Measurements from ENCODE around the gene ZNF576. TPM values are rescaled to one million over a fixed set of nuclear protein-coding genes. Genes with fewer than 3 reads are reported as not detected.

ZNF576 gene
- polyA plus RNA-seq, 1 donor from 2014 or later: 11.9 TPM

DNA sequence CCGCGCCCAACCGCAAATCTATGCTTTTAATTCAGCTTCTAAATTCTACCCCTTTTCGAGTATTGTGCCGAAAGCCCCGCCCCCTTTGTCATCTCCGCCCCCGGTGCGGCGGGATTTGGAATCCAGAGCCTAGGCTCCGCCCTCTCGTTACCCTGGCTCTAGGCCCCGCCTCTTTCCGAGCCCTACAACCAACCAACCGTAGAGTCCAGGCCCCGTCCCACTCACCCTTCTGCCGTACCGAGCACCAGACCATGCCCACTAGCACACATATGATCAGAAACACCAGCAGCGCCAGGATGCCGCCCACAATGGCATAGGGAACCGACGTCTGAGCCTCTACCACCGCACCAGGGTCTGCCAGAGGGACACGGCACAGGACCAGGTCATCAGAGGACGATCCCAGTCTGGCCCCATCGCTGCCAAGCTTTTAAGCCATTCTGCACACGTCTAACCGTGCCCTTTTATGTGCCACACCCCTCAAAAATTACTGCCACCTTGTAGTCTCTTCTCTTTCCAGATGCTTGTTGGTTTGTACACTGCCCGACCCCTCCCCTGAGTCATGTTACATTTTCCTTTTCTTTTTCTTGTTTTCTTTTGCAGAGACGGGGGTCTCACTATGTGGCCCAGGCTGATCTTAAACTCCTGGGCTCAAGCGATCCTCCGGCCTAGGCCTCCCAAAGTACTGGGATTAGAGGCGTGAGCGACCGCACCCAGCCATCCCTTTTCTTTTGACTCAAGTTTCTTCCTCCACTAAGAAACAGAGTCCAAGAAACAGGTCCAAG is 27.7 kb downstream of the ZNF576 start:
- Histone ChIP-seq H3K36me3 (ENCODE audit: insufficient read depth, low read length) (no peaks in the 10 kb centered on the region), H3K27ac (ENCODE audit: low read length) (no peak overlapping the region)

DNA sequence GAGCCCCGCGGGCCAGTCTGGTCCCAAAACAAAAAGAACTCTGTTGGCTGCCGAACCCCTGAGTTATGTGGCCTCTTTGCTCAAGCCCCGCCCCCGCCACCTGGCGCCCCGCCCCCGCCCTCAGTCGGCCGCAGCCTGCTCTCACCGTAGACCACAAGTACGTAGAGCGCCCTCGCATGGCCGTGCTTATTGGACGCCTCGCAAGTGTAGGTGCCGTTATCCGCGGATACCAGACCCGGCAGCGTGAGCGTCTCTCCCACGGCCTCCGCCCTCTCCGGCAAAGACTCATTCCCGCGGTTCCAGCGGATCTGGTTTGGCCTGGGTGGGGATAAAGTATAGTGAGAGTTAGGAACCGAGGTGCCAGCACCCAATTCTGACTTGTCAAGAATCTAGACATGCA is 28.5 kb downstream of the ZNF576 start:
- Histone ChIP-seq H3K36me3 (ENCODE audit: insufficient read depth, low read length) (no peaks in the 10 kb centered on the region), H3K4me2 (ENCODE audit: low read length) (no peak overlapping the region)

More for the DNA sequence above, 27.7 kb downstream of the ZNF576 start:
- peaks cover 11% of the 10 kb centered on the region for H3K79me2 ChIP-seq (replicated peaks; ENCODE audit: insufficient read depth, low read length)
- TF ChIP-seq EP300 (conservative IDR thresholded peaks at IDR 0.05; ENCODE audit: poor library complexity, severe bottlenecking) (no peak), POLR2AphosphoS5 (IDR thresholded peaks at IDR 0.05) (no peak)
- H3K4me3 ChIP-seq (ENCODE audit: low read length): no peak overlapping the region
- H2AFZ ChIP-seq (ENCODE audit: low read depth, low read length): no peak overlapping the region
- H3K27me3 ChIP-seq (ENCODE audit: insufficient read depth, low read depth, low read length): no peaks in the 10 kb centered on the region
- no peak overlapping the region for H3K4me2 ChIP-seq (ENCODE audit: low read length)
- H3K9me3 ChIP-seq (ENCODE audit: low read length): no peaks in the 10 kb centered on the region
- no peaks in the 10 kb centered on the region for H3K9me2 ChIP-seq (ENCODE audit: insufficient read depth, low read length)
- H3K9ac ChIP-seq (ENCODE audit: low read length): no peak overlapping the region
- H3F3A ChIP-seq (ENCODE audit: insufficient read depth, low read length, poor library complexity, severe bottlenecking): peaks cover 9% of the 10 kb centered on the region
- H4K20me1 ChIP-seq (ENCODE audit: insufficient read depth): no peaks in the 10 kb centered on the region

More for the DNA sequence above, 28.5 kb downstream of the ZNF576 start:
- Histone ChIP-seq H3K9me2 (ENCODE audit: insufficient read depth, low read length) (no peaks in the 10 kb centered on the region), H4K20me1 (ENCODE audit: insufficient read depth) (no peaks in the 10 kb centered on the region), H3K27ac (ENCODE audit: low read length) (no peak overlapping the region), H2AFZ (ENCODE audit: low read depth, low read length) (no peak overlapping the region), H3K9ac (ENCODE audit: low read length) (no peak overlapping the region), H3K79me2 (replicated peaks; ENCODE audit: insufficient read depth, low read length) (peaks cover 17% of the 10 kb centered on the region), H3K9me3 (ENCODE audit: low read length) (no peaks in the 10 kb centered on the region), H3K4me3 (ENCODE audit: low read length) (no peak overlapping the region), H3F3A (ENCODE audit: insufficient read depth, low read length, poor library complexity, severe bottlenecking) (peaks cover 9% of the 10 kb centered on the region), H3K27me3 (ENCODE audit: insufficient read depth, low read depth, low read length) (no peaks in the 10 kb centered on the region)
- no peak for TF ChIP-seq POLR2AphosphoS5 (IDR thresholded peaks at IDR 0.05)
- TF ChIP-seq SMC3 (conservative IDR thresholded peaks at IDR 0.05; ENCODE audit: poor library complexity): no peak
- no peak for TF ChIP-seq EP300 (conservative IDR thresholded peaks at IDR 0.05; ENCODE audit: poor library complexity, severe bottlenecking)
- TF ChIP-seq, protein P1, sequence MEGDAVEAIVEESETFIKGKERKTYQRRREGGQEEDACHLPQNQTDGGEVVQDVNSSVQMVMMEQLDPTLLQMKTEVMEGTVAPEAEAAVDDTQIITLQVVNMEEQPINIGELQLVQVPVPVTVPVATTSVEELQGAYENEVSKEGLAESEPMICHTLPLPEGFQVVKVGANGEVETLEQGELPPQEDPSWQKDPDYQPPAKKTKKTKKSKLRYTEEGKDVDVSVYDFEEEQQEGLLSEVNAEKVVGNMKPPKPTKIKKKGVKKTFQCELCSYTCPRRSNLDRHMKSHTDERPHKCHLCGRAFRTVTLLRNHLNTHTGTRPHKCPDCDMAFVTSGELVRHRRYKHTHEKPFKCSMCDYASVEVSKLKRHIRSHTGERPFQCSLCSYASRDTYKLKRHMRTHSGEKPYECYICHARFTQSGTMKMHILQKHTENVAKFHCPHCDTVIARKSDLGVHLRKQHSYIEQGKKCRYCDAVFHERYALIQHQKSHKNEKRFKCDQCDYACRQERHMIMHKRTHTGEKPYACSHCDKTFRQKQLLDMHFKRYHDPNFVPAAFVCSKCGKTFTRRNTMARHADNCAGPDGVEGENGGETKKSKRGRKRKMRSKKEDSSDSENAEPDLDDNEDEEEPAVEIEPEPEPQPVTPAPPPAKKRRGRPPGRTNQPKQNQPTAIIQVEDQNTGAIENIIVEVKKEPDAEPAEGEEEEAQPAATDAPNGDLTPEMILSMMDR (IDR thresholded peaks at IDR 0.05; ENCODE audit: poor library complexity, severe bottlenecking): no peak
- TF ChIP-seq TAF1 (IDR thresholded peaks at IDR 0.05; ENCODE audit: low read depth): no peak
- TF ChIP-seq, protein P2, sequence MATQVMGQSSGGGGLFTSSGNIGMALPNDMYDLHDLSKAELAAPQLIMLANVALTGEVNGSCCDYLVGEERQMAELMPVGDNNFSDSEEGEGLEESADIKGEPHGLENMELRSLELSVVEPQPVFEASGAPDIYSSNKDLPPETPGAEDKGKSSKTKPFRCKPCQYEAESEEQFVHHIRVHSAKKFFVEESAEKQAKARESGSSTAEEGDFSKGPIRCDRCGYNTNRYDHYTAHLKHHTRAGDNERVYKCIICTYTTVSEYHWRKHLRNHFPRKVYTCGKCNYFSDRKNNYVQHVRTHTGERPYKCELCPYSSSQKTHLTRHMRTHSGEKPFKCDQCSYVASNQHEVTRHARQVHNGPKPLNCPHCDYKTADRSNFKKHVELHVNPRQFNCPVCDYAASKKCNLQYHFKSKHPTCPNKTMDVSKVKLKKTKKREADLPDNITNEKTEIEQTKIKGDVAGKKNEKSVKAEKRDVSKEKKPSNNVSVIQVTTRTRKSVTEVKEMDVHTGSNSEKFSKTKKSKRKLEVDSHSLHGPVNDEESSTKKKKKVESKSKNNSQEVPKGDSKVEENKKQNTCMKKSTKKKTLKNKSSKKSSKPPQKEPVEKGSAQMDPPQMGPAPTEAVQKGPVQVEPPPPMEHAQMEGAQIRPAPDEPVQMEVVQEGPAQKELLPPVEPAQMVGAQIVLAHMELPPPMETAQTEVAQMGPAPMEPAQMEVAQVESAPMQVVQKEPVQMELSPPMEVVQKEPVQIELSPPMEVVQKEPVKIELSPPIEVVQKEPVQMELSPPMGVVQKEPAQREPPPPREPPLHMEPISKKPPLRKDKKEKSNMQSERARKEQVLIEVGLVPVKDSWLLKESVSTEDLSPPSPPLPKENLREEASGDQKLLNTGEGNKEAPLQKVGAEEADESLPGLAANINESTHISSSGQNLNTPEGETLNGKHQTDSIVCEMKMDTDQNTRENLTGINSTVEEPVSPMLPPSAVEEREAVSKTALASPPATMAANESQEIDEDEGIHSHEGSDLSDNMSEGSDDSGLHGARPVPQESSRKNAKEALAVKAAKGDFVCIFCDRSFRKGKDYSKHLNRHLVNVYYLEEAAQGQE (IDR thresholded peaks at IDR 0.05; ENCODE audit: borderline replicate concordance): no peak
- TF ChIP-seq RAD21 (conservative IDR thresholded peaks at IDR 0.05): no peak
- TF ChIP-seq EZH2 (IDR thresholded peaks at IDR 0.05; ENCODE audit: borderline replicate concordance, insufficient read depth, low read length, poor library complexity, severe bottlenecking): no peak
- TF ChIP-seq MXI1 (conservative IDR thresholded peaks at IDR 0.05; ENCODE audit: poor library complexity, severe bottlenecking): no peak
